ENCODE data around the gene NCOA7. TPM values are rescaled to one million over a fixed set of nuclear protein-coding genes. Genes with fewer than 3 reads are reported as not detected.

NCOA7 gene
- total and polyA plus RNA-seq, 8 donors = 7.4 to 66.7 (median 14.1) TPM

DNA sequence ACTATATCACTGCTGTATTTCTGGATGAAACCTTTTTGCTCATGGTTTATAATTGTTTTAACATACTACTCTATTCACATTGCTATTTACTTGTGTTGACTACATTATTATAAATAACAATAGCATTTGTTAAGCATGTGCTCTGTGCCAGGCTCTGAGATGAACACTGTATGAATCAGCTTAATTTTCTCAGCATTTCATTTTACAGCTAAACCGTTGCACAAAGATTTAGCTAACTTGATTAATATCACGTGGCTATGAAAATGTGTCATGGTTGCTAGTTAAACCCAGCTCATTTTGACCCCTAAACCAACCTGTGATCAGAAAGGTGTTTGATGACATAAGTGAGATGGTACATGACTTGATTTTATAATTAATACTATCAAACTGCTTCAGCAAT is 77.5 kb downstream of the NCOA7 start:
- no peak for ATAC-seq
- WGBS, 2 donors = 74 to 95% methylated on average over 2 of the region's 2 CpGs
- H3K27me3 ChIP-seq = no peaks in the 10 kb centered on the region
- TF ChIP-seq, protein P1, sequence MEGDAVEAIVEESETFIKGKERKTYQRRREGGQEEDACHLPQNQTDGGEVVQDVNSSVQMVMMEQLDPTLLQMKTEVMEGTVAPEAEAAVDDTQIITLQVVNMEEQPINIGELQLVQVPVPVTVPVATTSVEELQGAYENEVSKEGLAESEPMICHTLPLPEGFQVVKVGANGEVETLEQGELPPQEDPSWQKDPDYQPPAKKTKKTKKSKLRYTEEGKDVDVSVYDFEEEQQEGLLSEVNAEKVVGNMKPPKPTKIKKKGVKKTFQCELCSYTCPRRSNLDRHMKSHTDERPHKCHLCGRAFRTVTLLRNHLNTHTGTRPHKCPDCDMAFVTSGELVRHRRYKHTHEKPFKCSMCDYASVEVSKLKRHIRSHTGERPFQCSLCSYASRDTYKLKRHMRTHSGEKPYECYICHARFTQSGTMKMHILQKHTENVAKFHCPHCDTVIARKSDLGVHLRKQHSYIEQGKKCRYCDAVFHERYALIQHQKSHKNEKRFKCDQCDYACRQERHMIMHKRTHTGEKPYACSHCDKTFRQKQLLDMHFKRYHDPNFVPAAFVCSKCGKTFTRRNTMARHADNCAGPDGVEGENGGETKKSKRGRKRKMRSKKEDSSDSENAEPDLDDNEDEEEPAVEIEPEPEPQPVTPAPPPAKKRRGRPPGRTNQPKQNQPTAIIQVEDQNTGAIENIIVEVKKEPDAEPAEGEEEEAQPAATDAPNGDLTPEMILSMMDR (IDR thresholded peaks at IDR 0.05) = no peak
- intact Hi-C loops (cut with DNase I) = no loop called here
- H3K27ac ChIP-seq = no peak overlapping the region
- no peak overlapping the region for H3K4me3 ChIP-seq
- DNase-seq = no peak
- no peak for FAIRE-seq
- H3K4me1 ChIP-seq = peaks cover 5 to 11% (median 11%) of the 10 kb centered on the region in 3 donors
- no peaks in the 10 kb centered on the region for H3K36me3 ChIP-seq
- H3K9me3 ChIP-seq = no peaks in the 10 kb centered on the region

DNA sequence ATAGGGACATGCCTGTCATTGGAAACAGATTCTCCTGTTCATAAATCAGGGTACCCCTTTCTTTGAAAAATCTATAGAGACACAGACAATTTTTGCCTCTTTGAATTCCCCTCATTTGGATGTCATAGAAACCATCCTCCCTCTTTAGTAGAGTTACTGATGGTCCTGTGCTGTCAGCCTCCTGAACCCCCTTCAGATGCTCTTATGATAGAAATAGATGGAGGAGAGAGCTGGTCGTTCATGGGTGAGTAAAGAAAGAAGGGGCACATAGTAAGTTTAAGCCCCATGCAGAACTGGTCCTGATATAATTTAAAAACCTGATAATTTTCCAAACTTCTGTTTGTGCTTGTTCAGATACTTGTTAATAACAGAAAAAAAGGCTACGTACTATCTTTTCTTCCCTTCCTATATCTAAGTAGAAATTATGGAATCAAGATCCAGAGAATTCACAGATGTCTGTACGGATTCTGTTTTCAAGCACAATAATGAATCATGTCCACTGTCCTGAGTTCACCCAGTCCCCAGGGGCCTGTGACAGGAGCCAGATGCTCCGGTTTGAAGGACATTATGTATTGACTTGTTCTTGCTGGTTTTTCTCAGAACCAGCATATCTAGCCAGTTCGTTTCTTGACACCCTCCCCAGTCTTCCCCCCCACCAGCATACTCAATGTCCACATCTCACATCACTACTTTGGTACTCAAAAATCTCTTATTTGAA is 78.1 kb downstream of the NCOA7 start:
- peak; percentile 67 to 90 (median 87) for ATAC-seq
- Histone ChIP-seq H3K9me3 (no peaks in the 10 kb centered on the region), H3K4me1 (peaks cover 5 to 11% (median 11%) of the 10 kb centered on the region in 3 donors), H3K4me3 (no peak overlapping the region), H3K27ac (peak overlapping the region in 2 of 4 donors; percentile 17 to 23), H3K27me3 (no peaks in the 10 kb centered on the region), H3K36me3 (no peaks in the 10 kb centered on the region)
- intact Hi-C loops (cut with DNase I) = no loop called here
- no peak for FAIRE-seq
- peak in 3 of 6 donors; percentile 45 to 60 (median 53) for DNase-seq
- TF ChIP-seq, protein P1 (IDR thresholded peaks at IDR 0.05) = no peak
- 23 to 27% methylated on average over 5 of the region's 5 CpGs for WGBS, 2 donors

DNA sequence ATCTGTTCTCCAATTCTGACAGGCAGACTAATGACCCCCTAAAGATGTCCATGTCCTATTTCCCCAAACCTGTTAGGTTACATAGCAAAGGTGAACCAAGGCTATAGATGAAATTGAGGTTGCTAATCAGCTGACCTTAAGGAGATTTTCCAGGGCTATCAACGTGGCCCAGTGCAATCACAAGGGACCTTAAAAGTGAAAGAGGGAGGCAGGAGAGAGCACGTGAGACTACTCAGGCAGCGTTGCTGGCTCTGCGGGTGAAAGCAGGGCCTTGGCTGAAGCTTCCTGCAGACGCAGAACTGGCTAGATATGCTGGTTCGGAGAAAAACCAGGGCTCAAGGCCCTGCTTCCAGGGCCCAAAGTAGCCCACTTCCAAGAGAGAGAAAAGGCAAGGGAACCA is 78.7 kb downstream of the NCOA7 start:
- H3K27ac ChIP-seq = peak overlapping the region; percentile 10 to 47 (median 20)
- peaks cover 5 to 11% (median 11%) of the 10 kb centered on the region in 3 donors for H3K4me1 ChIP-seq
- H3K4me3 ChIP-seq = no peak overlapping the region
- peak; percentile 55 to 78 (median 75) for ATAC-seq
- H3K27me3 ChIP-seq = no peaks in the 10 kb centered on the region
- intact Hi-C loops (cut with DNase I) = no loop called here
- H3K9me3 ChIP-seq = no peaks in the 10 kb centered on the region
- FAIRE-seq = no peak
- TF ChIP-seq, protein P1 (IDR thresholded peaks at IDR 0.05) = no peak
- DNase-seq = peak in 2 of 6 donors; percentile 31 to 43
- H3K36me3 ChIP-seq = no peaks in the 10 kb centered on the region
- 40 to 45% methylated on average over 6 of the region's 6 CpGs for WGBS, 2 donors

DNA sequence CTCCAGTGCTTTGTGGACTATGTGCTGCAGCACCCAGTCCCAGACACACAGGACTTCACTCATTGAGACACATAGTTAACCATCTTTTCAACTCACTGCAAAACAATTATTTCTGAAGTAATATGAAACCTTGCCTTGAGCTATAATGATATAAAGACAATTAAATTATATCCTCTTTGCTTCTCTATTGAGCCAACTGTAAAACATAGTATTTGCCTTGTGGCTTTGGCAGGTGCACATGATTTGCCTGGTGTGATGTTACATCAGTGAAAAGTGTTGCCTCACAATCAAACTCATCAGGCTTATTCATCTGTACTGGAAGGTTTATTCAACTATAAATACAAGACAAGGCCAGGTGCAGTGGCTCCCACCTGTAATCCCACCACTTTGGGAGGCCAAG is 80.6 kb downstream of the NCOA7 start:
- intact Hi-C loops (cut with DNase I) = no loop called here
- no peaks in the 10 kb centered on the region for H3K9me3 ChIP-seq
- no peaks in the 10 kb centered on the region for H3K36me3 ChIP-seq
- H3K4me1 ChIP-seq = peaks cover 5 to 11% (median 11%) of the 10 kb centered on the region in 3 donors
- no peak for FAIRE-seq
- DNase-seq = no peak
- H3K27ac ChIP-seq = no peak overlapping the region
- H3K27me3 ChIP-seq = no peaks in the 10 kb centered on the region
- no peak overlapping the region for H3K4me3 ChIP-seq
- no peak for ATAC-seq
- TF ChIP-seq, protein P1 (IDR thresholded peaks at IDR 0.05) = no peak

DNA sequence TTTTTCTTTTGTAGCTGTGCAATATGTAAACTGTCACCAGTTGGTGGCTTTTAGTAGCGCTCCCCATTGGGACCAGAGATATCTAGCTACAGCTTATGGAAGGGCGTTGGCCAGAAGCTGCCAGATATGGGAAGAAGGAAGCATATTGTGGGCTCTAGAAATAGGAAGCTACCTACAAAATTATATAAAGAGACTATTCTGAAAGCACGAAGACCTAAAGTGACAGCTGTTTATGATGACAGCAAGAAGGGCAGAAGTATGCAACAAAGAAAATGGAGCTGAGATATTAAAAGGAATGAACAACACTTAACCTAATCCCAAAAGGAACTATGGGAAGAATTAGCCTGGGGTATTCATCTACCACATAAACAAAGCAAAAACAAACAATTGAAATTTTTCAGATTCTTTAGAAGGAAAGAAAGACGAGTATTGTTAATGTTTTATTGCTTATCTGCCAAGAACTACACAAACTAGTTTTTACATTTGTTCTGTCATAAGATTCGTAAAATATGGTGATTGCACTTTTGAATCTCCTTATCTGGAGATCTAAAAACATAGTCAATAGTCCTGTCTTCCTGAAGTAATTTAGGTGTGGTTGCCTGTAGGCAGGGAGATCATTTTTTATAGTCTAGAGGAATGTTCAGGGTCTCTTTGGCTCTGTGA is 81.6 kb downstream of the NCOA7 start:
- TF ChIP-seq, protein P1 (IDR thresholded peaks at IDR 0.05) = no peak
- Histone ChIP-seq H3K9me3 (no peaks in the 10 kb centered on the region), H3K27ac (no peak overlapping the region), H3K27me3 (no peaks in the 10 kb centered on the region), H3K4me1 (peaks cover 5 to 11% (median 11%) of the 10 kb centered on the region in 3 donors), H3K4me3 (no peak overlapping the region), H3K36me3 (no peaks in the 10 kb centered on the region)
- no peak for DNase-seq
- peak; percentile 43 for FAIRE-seq
- intact Hi-C loops (cut with DNase I) = no loop called here
- WGBS, 2 donors = 63 to 68% methylated on average over 5 of the region's 5 CpGs
- no peak for ATAC-seq

Measured in pancreas (tissue), 10 donors.